Stimulated activated CD4-positive, alpha-beta T cell treated with anti-CD3 and anti-CD28 coated beads, Interleukin-1b, Interleukin-23, amount 100 ng/mL, for 4 hours (primary cell): ENCODE data around the gene UBE2M.
"Not testable (repeated sequence)": the region's sequence is repeated elsewhere in the genome, so short reads cannot be mapped to it uniquely, and the experiment has no call there.

Experiments used
- DNase-seq, 2 donors: peaks; one replicate each; pipeline ENCODE4 v3.0.0-alpha.2; 2020; ENCODE audit warnings: low read depth in 2 of 2

Gene UBE2M

DNA sequence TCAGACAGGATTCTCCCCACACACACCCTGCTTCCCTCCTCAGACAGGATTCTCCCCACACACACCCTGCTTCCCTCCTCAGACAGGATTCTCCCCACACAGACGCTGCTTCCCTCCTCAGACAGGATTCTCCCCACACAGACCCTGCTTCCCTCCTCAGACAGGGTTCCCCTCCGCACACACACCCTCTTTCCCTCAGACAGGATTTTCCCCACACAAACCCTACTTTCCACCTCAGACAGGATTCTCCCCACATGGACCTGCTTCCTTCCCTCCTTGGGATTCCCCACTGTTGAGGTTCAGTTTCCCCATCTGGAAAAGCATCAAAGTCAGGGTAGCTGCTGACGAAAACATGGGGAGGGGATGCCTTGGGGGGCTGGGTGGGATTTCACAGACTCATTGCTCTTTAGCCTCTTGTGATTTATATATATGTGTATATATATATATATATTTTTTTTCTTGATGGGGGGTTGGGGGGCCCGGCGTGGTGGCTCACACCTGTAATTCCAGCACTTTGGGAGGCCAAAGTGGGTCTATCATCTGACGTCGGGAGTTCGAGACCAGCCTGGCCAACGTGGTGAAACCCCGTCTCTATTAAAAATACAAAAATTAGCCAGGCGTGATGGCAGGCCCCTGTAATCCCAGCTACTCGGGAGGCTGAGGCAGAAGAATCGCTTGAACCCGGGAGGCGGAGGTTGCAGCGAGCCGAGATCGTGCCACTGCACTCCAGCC is 15.6 kb downstream of the UBE2M start:
- DNase-seq = not testable (repeated sequence)

DNA sequence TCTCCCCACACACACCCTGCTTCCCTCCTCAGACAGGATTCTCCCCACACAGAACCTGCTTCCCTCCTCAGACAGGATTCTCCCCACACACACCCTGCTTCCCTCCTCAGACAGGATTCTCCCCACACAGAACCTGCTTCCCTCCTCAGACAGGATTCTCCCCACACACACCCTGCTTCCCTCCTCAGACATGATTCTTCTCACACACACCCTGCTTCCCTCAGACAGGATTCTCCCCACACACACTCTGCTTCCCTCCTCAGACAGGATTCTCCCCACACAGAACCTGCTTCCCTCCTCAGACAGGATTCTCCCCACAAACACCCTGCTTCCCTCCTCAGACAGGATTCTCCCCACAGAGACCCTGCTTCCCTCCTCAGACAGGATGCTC is 19.2 kb downstream of the UBE2M start:
- not testable (repeated sequence) for DNase-seq

GRCh38 chr19:58538257-58539168 is 19.9 kb downstream of the UBE2M start:
- DNase-seq = no peak

GRCh38 chr19:58536852-58537798 is 21.3 kb downstream of the UBE2M start:
- no peak for DNase-seq

DNA sequence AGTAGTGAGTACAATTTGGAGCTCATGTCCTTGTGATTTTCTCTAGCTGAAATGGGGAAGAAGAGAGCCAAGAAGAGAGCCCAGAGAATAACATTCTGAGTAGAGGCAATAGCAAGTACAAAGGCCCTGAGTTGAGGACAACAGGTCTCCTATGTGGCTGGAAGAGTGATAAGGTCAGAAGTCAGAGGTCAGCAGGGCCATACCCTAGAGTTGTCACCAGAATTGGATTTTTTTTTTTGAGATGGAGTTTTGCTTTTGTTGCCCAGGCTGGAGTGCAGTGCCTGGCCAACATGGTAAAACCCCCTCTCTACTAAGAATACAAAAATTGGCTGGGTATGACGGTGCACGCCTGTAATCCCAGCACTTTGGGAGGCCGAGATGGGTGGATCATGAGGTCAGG is 22.6 kb downstream of the UBE2M start:
- DNase-seq = no peak

DNA sequence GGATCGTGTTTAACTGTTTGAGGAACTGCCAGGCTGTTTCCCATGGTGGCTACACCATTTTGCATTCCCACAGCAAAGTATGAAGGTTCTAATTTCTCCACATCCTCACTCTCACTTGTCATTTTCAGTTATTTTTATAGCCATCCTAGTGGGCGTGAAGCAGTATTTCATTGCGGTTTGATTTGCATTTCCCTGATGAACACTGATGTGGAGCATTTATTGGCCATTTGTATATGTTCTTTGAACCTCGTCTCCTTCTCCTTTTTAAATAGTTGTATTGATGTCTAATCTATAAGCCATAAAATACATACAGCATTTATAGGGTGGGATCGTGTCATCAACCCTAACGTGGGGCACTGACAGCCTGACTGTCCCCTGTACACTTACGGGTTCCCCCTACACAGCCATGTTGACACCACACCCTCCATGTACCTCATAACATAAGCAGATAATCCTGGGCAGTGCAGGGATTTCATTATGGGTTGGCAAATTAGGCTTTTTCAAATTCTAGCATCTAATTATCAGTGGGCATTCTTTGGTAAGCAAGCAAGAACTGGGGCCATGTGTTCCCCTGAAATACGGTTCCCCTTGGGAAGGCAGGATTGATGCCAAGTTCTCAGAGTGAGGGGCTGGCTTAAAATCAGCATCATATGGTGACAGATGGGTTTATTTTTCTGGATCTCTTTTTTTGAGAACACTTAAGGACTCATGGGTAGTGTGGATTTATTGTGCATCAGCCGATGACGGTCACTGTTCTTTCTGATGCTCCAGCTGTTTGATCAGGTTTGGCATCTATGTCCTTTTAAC is 27.2 kb downstream of the UBE2M start:
- DNase-seq = no peak

DNA sequence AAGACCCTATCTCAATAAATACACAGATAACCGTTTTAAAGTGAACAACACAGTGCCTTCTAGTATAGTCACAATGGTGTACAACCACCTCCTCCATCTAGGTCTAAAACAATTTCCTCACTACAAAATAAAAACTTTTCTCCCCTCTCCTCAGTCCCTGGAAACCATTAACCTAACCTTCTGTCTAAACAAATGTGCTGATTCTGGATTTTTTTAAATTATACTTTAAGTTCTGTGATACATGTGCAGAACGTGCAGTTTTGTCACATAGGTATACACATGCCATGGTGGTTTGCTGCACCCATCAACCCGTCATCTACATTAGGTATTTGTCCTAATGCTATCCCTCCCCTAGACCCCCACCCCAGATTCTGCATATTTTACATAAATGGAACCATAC is 29.0 kb downstream of the UBE2M start:
- no peak for DNase-seq

DNA sequence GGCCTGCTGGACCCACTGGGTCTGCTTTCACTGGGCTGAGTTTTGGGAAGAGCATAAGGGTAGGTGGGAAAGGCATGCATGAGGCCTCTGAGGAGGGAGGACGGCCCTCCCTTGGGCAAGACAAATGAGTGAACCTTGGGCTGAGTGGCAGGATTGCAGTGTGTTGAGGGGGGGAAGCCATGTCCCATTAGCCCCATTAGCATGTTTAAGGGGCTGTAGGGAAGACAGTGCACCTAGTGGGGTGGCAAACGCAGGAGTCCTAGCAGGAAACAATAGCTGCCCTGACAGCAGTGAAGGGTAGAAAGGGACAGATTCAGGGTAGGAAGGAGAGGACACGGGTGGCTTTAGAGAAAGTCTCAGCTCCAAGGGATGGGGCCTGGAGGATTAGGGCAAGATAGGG is 35.7 kb downstream of the UBE2M start:
- DNase-seq = no peak

DNA sequence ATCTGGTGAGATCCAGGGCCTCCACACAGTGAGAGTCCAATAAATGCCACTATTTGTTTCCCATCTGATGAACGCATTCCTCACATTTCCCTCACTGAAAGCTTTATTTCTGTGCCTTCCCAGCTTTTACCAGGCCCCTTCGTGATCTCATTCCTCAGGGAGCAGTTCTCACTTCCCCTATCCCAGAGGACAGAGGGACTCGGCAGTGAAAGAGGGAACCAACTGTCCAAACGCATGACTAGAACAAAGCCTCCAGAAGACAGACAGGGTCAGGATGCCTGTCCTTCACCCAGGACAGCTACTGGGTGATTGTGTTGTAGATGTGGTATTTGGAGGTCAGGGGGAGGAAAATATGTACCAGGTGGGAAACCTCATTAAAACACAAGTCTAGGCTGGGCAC is 36.8 kb downstream of the UBE2M start:
- DNase-seq = no peak

GRCh38 chr19:58520257-58520599 is 38.2 kb downstream of the UBE2M start:
- no peak for DNase-seq

GRCh38 chr19:58519355-58520256 is 38.8 kb downstream of the UBE2M start, which contains the start of gene ZBTB45:
Gene ZBTB45, minus strand, starts transcription at chr19:58519810. Its CDS starts 2,137 bp downstream, at chr19:58517673.
- peak; percentile 80 to 89 for DNase-seq

GRCh38 chr19:58519087-58519354 is 39.4 kb downstream of the UBE2M start:
- DNase-seq = no peak

- DNase-seq = no peak
These were observed 39.9 kb downstream of the UBE2M start for GRCh38 chr19:58518256-58519086.

GRCh38 chr19:58516964-58517833 is 41.2 kb downstream of the UBE2M start:
- no peak for DNase-seq

DNA sequence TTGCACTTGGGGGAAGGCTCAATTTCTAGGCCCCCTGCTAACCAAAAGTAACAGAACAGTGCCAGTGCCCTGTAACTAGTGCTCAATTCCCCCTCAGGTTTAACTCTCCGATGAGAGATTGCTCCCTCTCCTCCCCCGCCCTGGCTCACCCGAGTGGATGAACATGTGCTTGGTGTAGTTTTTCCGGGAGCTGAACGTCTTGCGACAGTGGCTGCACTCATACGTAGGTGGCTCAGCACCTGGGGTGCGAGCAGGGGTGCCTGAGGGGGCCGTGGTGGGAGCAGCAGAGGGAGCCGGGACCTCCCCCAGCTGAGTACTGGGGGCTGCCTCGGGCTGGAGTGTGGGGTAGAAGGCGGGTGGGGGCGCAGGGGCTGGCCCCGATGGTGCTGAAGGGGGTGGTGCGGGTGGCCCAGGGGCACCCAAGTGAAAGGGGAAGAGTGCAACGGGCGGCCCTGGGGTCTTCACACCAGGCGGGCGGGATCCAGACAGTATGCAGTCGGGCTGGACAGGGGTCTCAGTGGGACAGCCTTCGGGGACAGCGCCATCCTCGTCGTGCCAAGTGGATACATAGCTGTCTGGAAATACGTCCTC is 42.1 kb downstream of the UBE2M start:
- DNase-seq = no peak

DNA sequence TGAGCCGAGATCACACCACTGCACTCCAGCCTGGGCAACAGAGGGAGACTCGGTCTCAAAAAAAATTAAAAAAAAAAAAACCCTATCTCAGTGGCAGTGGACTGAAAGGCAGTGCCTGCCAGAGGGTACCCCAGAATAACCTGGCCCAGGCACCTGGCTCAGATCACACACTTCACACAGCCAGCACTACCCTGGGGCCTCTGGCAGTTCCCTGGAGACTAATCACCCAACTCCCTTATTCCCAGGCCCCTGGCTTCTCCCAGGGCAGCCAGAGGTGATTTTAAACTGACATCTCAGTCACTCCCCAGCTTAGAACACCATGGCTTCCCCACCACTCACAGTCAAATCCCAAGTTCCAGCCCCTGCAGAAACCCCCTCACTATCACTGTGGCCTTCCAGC is 43.2 kb downstream of the UBE2M start:
- no peak for DNase-seq

- no peak for DNase-seq
These were observed 43.8 kb downstream of the UBE2M start for GRCh38 chr19:58514564-58515022.
